ENCODE measurements around the gene STX1B. TPM values are rescaled to one million over a fixed set of nuclear protein-coding genes. Genes with fewer than 3 reads are reported as not detected.

The STX1B gene
- total and polyA plus RNA-seq, 5 donors: 0.66 to 2.1 (median 1.7) TPM

DNA sequence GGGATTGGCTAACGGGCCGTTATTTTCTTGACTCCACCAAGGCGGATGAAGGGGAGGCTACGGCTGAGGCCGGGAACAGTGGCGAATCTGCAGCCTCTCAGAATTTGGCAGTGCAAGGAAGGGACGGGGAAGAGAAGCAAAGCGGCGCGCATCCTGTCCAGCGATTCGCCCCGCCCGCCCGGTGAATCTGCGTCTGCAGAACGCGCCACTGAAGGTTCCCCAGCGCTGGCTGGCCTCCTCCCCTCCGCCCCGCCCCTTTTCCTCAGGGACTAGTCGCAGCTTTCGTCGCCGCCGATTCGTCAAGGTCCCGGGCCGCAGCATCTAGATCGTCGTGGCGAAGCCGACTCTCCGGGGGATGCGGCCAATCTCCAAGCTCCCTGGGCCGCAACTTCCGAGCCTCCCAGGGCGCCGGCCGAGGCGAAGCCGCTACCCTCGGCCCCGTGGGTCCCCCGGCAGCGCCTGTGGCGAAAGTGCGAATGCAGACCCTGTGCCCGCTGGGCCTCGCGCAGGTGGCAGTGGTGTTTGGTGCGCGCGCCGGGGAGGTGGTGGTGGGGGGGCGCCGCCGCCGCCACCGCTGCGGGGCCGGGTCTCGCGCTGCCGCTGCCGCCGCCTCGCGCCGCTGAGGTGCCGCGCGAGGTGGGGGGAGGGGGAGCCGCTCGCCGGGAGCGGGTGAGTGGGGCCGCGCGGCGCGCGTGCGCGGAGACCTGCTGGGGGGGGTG is 52.8 kb downstream of the STX1B start, which contains the start of gene SETD1A:
TSS of gene SETD1A (plus strand) at position 299 of the 719 bp plus-strand sequence. CDS start 978 bp downstream, outside the sequence.
- intact Hi-C loops (cut with DNase I): no loop called here
- WGBS: under 1% methylated on average over 82 of the region's 85 CpGs
- no peaks in the 10 kb centered on the region for H3K4me1 ChIP-seq (ENCODE audit: control insufficient read depth, insufficient read depth, low read length)

DNA sequence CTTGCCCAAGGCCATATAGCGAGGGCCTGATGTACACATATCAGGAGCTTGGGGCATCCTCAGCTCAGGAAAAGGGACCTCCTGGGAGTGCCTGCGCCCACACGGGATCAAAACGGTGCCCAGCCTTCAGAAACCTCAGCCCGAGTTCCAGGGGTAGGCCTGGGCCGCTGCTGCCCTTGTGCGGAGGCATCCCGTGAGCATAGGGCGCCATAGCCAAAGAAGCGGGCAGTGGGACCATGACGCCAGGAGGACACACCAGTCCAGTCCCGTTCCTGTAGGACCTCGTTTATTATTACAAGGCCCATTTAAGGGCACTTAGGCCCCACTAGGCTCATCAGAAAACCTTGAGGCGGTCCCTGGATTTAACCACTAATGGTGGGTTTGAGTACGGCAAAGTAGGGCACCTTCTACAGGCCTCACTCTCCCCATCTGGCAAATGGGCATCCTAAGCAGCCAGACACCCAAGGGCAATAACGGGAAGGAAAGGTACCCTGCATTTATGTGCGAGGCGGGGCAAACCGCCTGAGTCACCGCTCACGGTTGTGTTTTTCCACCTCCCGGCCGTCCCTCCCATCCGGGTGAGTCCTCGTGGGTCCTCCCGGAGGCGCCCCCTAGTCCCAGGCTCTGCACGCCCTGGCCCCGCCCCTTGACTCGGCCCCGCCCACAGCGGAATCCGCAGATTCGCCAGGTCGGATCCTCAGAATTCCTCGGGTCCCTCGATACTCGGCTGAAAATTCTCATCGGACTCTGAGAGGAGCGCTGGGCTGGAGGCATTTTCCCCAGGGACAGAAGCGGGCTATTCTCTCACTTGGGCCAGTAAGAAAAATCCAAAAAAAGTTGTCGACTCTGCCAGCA is 53.6 kb downstream of the STX1B start:
- Histone ChIP-seq H3K9me3 (ENCODE audit: control insufficient read depth, low read length) (no peaks in the 10 kb centered on the region), H3K27ac (ENCODE audit: low read length) (peak overlapping the region; percentile 97), H3K27me3 (ENCODE audit: control insufficient read depth, insufficient read depth) (no peaks in the 10 kb centered on the region), H3K4me3 (ENCODE audit: low read length) (peak overlapping the region; percentile 94), H3K4me1 (ENCODE audit: control insufficient read depth, insufficient read depth, low read length) (no peaks in the 10 kb centered on the region)
- WGBS: 28% methylated on average over 42 of the region's 42 CpGs
- intact Hi-C loops (cut with DNase I): no loop called here
- peak; percentile 86 for ATAC-seq
- DNase-seq: peak; percentile 91 to 95 (median 94)

More for the DNA sequence above, 52.8 kb downstream of the STX1B start, which contains the start of gene SETD1A:
- DNase-seq (peak; percentile 98 to 99 (median 99)), ATAC-seq (peak; percentile 92 to 94)
- H3K27me3 ChIP-seq (ENCODE audit: control insufficient read depth, insufficient read depth): no peaks in the 10 kb centered on the region
- peak within 1 kb of the TSS; percentile 99 for H3K27ac ChIP-seq (ENCODE audit: low read length)
- H3K9me3 ChIP-seq (ENCODE audit: control insufficient read depth, low read length): no peaks in the 10 kb centered on the region
- H3K4me3 ChIP-seq (ENCODE audit: low read length): peak within 1 kb of the TSS; percentile 94

DNA sequence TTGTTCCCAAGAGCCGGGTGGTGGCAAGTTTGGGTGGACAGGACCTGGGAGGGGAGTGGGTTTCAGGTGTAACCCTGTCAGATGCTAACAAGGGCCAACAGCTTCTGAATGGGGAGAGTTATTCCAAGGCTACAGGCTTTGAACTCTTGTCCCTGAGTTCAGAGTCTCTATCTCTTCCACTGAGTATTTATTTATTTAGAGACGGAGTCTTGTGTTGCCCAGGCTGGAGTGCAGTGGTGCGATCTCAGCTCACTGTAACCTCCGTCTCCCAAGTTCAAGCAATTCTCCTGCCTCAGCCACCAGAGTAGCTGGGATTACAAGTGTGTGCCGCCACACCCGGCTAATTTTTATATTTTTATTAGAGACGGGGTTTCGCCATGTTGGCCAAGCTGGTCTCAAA is 55.4 kb downstream of the STX1B start:
- no peak overlapping the region for H3K27ac ChIP-seq (ENCODE audit: low read length)
- no peaks in the 10 kb centered on the region for H3K27me3 ChIP-seq (ENCODE audit: control insufficient read depth, insufficient read depth)
- peaks cover 5% of the 10 kb centered on the region for H3K4me1 ChIP-seq (ENCODE audit: control insufficient read depth, insufficient read depth, low read length)
- WGBS: 83% methylated on average over 8 of the region's 8 CpGs
- H3K4me3 ChIP-seq (ENCODE audit: low read length): no peak overlapping the region
- no peak for DNase-seq
- intact Hi-C loops (cut with DNase I): no loop called here
- no peaks in the 10 kb centered on the region for H3K9me3 ChIP-seq (ENCODE audit: control insufficient read depth, low read length)
- ATAC-seq: no peak

DNA sequence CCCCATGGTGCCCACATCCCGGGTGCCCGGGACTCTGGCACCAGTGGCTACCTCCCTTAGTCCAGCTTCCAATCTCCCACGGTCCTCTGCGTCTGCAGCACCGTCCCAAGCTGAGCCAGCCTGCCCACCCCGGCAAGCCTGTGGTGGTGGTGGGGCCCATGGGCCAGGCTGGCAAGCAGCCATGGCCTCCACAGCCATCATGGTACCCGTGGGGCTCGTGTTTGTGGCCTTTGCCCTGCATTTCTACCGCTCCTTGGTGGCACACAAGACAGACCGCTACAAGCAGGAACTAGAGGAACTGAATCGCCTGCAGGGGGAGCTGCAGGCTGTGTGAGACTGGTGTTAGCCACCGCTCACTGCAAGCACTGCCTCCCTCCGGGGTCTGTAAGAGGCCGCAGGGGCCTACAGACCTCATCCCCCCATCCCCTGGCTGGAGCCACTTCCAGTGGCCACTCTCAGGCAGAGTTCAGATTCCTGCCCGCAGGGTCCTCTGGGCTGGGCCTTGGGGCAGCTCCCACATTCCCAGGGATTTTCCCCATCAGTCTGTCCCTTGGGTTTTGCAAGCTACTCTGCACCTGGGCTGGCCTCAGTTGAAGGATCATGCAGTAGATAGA is 56.8 kb downstream of the STX1B start:
- Histone ChIP-seq H3K27me3 (ENCODE audit: control insufficient read depth, insufficient read depth) (no peaks in the 10 kb centered on the region), H3K27ac (ENCODE audit: low read length) (no peak overlapping the region), H3K4me3 (ENCODE audit: low read length) (no peak overlapping the region), H3K4me1 (ENCODE audit: control insufficient read depth, insufficient read depth, low read length) (peaks cover 5% of the 10 kb centered on the region), H3K9me3 (ENCODE audit: control insufficient read depth, low read length) (no peaks in the 10 kb centered on the region)
- ATAC-seq: no peak
- WGBS: 37% methylated on average over 15 of the region's 15 CpGs
- peak; percentile 73 to 86 (median 81) for DNase-seq
- intact Hi-C loops (cut with DNase I): no loop called here

DNA sequence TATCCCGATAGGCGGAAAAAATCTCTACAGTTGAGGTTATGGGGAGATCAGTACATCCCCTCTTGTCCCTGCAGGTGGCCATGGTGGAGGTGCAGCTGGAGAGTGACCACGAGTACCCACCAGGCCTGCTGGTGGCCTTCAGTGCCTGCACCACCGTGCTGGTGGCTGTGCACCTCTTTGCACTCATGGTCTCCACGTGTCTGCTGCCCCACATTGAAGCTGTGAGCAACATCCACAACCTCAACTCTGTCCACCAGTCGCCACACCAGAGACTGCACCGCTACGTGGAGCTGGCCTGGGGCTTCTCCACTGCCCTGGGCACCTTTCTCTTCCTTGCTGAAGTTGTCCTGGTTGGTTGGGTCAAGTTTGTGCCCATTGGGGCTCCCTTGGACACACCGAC is 57.3 kb downstream of the STX1B start:
- intact Hi-C loops (cut with DNase I): no loop called here
- 83% methylated on average over 9 of the region's 9 CpGs for WGBS
- no peak for ATAC-seq

DNA sequence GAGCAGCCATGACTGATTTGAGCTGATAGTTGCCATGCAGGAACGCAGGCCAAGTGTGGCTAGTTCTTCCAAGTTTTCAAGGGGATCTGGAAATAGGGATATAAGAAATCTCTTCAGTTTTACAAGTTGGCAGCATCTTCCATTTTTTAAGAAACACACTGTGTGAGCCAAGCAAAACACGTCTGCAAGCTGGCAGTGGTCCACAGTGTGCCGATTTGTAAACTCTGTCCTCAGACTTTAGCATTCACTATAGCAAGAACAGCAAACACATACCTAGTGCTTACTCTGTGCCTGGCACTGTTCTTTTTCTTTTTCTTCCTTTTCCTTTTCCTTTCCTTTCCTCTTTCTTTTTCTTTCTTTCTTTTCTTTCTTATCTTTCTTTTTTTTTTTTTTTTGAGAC is 58.7 kb downstream of the STX1B start:
- no peak overlapping the region for H3K4me3 ChIP-seq (ENCODE audit: low read length)
- H3K27ac ChIP-seq (ENCODE audit: low read length): no peak overlapping the region
- H3K4me1 ChIP-seq (ENCODE audit: control insufficient read depth, insufficient read depth, low read length): peaks cover 5% of the 10 kb centered on the region
- no peaks in the 10 kb centered on the region for H3K27me3 ChIP-seq (ENCODE audit: control insufficient read depth, insufficient read depth)
- no peaks in the 10 kb centered on the region for H3K9me3 ChIP-seq (ENCODE audit: control insufficient read depth, low read length)
- no peak for ATAC-seq
- peak; percentile 85 to 94 (median 89) for DNase-seq
- intact Hi-C loops (cut with DNase I): no loop called here
- 17% methylated on average over 3 of the region's 3 CpGs for WGBS

More for the DNA sequence above, 57.3 kb downstream of the STX1B start:
- H3K27me3 ChIP-seq (ENCODE audit: control insufficient read depth, insufficient read depth): no peaks in the 10 kb centered on the region
- no peak overlapping the region for H3K4me3 ChIP-seq (ENCODE audit: low read length)
- no peak overlapping the region for H3K27ac ChIP-seq (ENCODE audit: low read length)
- no peaks in the 10 kb centered on the region for H3K9me3 ChIP-seq (ENCODE audit: control insufficient read depth, low read length)
- DNase-seq: no peak
- peaks cover 5% of the 10 kb centered on the region for H3K4me1 ChIP-seq (ENCODE audit: control insufficient read depth, insufficient read depth, low read length)

DNA sequence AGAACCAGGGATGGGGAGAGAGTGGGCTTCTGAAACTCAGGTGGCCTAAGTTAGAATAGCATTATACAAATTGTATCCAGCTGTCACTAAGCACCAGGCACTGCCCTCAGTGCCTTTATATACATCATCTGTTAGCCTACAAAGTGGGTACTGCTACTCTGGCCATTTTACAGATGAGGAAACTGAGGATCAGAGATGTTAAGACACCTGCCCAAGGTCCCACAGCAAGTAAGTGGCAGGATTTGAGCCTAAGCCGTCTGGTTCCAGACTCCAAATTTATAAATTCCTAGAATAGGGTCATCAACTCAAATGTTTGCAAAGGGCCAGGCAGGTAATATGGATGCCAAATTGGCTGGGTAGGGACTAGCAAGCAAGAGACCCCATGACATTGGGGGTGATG is 59.2 kb downstream of the STX1B start:
- WGBS: 54% methylated on average over 1 of the region's 1 CpG
- DNase-seq (no peak), ATAC-seq (no peak)
- intact Hi-C loops (cut with DNase I): no loop called here
- Histone ChIP-seq H3K9me3 (ENCODE audit: control insufficient read depth, low read length) (no peaks in the 10 kb centered on the region), H3K4me1 (ENCODE audit: control insufficient read depth, insufficient read depth, low read length) (peaks cover 5% of the 10 kb centered on the region), H3K27ac (ENCODE audit: low read length) (no peak overlapping the region), H3K4me3 (ENCODE audit: low read length) (no peak overlapping the region), H3K27me3 (ENCODE audit: control insufficient read depth, insufficient read depth) (no peaks in the 10 kb centered on the region)

DNA sequence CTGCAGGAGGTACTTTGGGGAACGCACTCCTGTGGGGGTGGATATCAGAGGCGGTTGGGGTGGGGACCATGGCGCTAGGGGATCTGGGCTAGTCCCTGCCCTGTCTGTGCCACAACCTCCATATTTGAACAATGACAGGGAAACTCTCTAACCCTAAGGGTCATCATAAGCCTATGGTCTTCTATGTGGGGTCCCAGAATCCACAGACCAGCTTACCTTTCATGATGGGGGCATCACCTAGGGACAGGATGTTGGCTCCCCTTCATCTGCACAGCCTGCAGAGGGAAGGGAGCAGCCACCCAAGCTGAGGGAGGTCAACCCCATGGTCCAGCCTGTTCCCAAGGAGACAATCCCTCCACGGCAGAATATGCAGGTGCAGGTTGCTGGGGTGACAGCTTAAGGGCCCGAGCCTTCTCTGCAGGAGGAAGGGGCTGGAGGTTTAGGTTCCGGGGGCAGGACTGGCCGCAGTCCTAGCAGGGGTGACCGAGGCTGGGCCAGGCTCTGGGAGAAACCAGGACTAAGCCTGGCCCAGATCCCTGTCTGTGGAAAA is 59.8 kb downstream of the STX1B start:
- H3K4me3 ChIP-seq (ENCODE audit: low read length): no peak overlapping the region
- H3K4me1 ChIP-seq (ENCODE audit: control insufficient read depth, insufficient read depth, low read length): peaks cover 5% of the 10 kb centered on the region
- no peaks in the 10 kb centered on the region for H3K27me3 ChIP-seq (ENCODE audit: control insufficient read depth, insufficient read depth)
- H3K27ac ChIP-seq (ENCODE audit: low read length): peak overlapping the region; percentile 38
- DNase-seq: no peak
- ATAC-seq: no peak
- intact Hi-C loops (cut with DNase I): no loop called here
- 73% methylated on average over 8 of the region's 8 CpGs for WGBS
- no peaks in the 10 kb centered on the region for H3K9me3 ChIP-seq (ENCODE audit: control insufficient read depth, low read length)

DNA sequence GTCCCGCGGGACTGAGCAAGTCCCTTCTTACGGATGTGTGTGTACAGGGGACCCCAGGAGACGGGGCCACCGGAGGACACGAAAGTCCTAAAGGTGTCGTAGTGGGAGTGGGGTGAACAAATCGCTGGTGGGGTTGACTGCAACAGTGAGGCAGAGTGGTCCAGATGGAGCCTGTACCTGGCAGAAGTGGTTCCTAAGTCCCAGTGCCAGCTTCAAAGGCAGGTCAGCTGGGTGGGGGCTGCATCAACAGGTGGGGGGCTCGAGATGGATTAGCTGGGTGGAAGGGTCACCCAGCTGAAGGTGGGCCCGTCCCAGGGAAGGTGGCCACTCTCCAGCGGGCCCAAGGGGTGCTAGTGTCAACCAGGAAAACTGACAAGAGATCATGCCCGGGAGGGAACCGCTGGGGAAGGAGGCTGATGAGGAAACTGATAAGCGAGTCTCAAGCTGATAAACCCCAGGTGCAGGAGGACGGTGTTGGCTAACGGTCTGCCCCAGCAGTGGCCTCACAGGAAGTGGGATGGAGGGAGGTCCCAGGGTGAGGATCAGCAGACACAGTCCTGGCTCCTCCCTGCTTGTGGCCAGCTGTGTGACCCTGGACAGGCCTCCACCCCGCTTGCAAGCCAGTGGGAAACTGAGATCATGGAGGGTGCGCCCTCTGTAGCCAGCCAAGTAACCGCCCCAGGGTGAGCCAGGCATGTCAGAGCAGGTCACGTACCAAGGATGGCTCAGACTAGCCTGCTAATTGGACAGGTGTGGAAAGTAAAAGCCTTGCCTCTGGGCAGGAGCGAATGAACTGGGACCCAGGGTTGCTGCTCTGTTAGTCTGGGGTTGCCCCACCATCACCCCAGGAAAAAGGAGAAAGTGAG is 60.6 kb downstream of the STX1B start:
- Histone ChIP-seq H3K4me1 (ENCODE audit: control insufficient read depth, insufficient read depth, low read length) (peaks cover 5% of the 10 kb centered on the region), H3K9me3 (ENCODE audit: control insufficient read depth, low read length) (no peaks in the 10 kb centered on the region), H3K27me3 (ENCODE audit: control insufficient read depth, insufficient read depth) (no peaks in the 10 kb centered on the region), H3K4me3 (ENCODE audit: low read length) (peak overlapping the region; percentile 93), H3K27ac (ENCODE audit: low read length) (peak overlapping the region; percentile 82)
- WGBS: 5% methylated on average over 21 of the region's 21 CpGs
- intact Hi-C loops (cut with DNase I): no loop called here
- DNase-seq (peak; percentile 92 to 94 (median 93)), ATAC-seq (peak; percentile 61 to 68)
